ENCODE data around the gene CPA3.

The CPA3 gene

GRCh38 chr3:148911592-148911991 is 46.5 kb downstream of the CPA3 start:
- FAIRE-seq (no peak), DNase-seq (ENCODE audit: insufficient read length, low spot score) (no peak)

GRCh38 chr3:148914936-148915690 is 50.0 kb downstream of the CPA3 start:
- DNase-seq (ENCODE audit: insufficient read length, low spot score), result no peak
- no peak for FAIRE-seq

- no peak for FAIRE-seq
- no peak for DNase-seq (ENCODE audit: insufficient read length, low spot score)
Observed at GRCh38 chr3:148916132-148916531, 51.0 kb downstream of the CPA3 start.

GRCh38 chr3:148922467-148922866 is 57.4 kb downstream of the CPA3 start:
- no peak for DNase-seq (ENCODE audit: insufficient read length, low spot score)
- no peak for FAIRE-seq

- FAIRE-seq, result no peak
Observed at GRCh38 chr3:148923592-148923991, 58.5 kb downstream of the CPA3 start.

GRCh38 chr3:148924562-148924961 is 59.5 kb downstream of the CPA3 start:
- FAIRE-seq (no peak), DNase-seq (ENCODE audit: insufficient read length, low spot score) (no peak)

More at GRCh38 chr3:148923592-148923991, 58.5 kb downstream of the CPA3 start:
- DNase-seq (ENCODE audit: insufficient read length, low spot score), result no peak

DNA sequence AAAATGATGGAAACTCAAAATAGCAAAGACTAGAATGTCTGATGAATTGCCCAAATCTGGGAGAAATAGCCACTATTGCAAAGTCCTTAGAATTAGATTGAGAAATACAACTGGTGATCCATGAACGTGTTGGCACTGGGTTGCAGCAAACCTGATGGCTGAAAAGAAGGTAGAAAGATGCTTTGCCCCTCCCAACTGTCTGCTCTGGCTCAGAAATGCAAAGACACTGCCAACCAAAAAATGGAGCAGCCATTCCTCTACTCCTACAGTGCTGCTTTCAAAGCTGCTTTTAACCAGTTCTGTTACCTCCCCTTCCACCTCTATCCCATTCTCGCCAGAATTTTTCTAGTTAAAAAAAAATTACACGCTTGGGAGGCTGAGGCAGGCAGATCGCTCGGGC is 60.7 kb downstream of the CPA3 start:
- DNase-seq (ENCODE audit: insufficient read length, low spot score), result no peak
- no peak for FAIRE-seq

DNA sequence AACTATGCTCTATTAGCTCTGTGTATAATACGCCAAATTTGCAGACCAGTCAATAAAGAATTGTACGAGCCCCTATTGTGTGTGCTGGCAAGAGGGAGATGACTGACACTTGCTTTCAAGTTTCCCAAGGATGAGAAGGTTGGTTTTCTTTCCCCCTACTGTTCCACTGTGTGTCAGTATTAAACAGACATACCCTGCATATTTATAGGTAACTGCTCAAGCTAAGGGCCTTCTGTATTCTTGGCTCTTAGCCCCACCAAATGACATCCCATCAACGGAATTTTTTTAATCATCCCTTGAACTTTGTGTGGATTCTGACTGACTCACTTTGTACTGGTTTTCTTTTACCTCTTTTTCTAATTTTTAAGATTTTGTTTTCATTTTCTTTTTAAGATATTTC is 65.7 kb downstream of the CPA3 start:
- no peak for FAIRE-seq

GRCh38 chr3:148931574-148931973 is 66.5 kb downstream of the CPA3 start:
- no peak for FAIRE-seq
- no peak for DNase-seq (ENCODE audit: insufficient read length, low spot score)

More for the DNA sequence above, 65.7 kb downstream of the CPA3 start:
- no peak for DNase-seq (ENCODE audit: insufficient read length, low spot score)

- DNase-seq (ENCODE audit: insufficient read length, low spot score) (no peak), FAIRE-seq (no peak)
Observed at GRCh38 chr3:148932972-148933371, 67.9 kb downstream of the CPA3 start.

- no peak for DNase-seq (ENCODE audit: insufficient read length, low spot score)
- FAIRE-seq, result no peak
Observed at GRCh38 chr3:148937467-148938255, 72.6 kb downstream of the CPA3 start.

- DNase-seq (ENCODE audit: insufficient read length, low spot score) (no peak), FAIRE-seq (no peak)
Observed at GRCh38 chr3:148938306-148938705, 73.2 kb downstream of the CPA3 start.

DNA sequence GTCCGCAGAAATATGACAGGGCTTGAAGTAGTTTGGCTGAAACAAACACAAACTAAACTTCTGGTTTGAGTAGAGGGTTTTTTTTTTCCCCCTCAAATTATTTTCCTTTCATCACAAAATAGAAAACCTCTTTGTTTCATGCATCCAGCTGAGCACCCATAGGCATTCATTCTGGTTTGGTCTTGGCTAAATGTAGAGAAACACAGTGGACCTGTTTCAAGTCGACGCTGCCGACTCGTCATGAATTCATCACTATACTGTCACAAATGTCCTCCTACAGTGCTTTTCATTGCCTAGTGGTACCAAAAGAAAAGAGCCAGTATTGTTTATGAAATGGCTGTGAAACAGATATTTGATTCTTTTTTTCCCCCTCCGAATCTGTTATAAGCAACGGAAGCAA is 73.8 kb downstream of the CPA3 start:
- DNase-seq (ENCODE audit: insufficient read length, low spot score), result no peak
- no peak for FAIRE-seq

- FAIRE-seq (no peak), DNase-seq (ENCODE audit: insufficient read length, low spot score) (no peak)
Observed at GRCh38 chr3:148940983-148941382, 75.9 kb downstream of the CPA3 start.

GRCh38 chr3:148943506-148944205 is 78.6 kb downstream of the CPA3 start:
- FAIRE-seq (peak; percentile 86), DNase-seq (ENCODE audit: insufficient read length, low spot score) (peak; percentile 46)

GRCh38 chr3:148945116-148945515 is 80.0 kb downstream of the CPA3 start:
- no peak for DNase-seq (ENCODE audit: insufficient read length, low spot score)
- no peak for FAIRE-seq
